H1 (cell line): ENCODE results near the gene TGM5. TPM values are rescaled to one million over a fixed set of nuclear protein-coding genes. Genes with fewer than 3 reads are reported as not detected.

Experiments used
- CTCF ChIA-PET: fragments of 300-600 bp; sonication (Branson Sonifier 250); formaldehyde crosslinking; loops from one replicate; lab custom pipeline; 2021; ENCODE audit not compliant: partially characterized antibody; lab: Charles Lee
- POLR2A ChIA-PET: fragments of 300-600 bp; sonication (Branson Sonifier 250); formaldehyde crosslinking; loops from one replicate; lab custom pipeline; 2021; ENCODE audit warnings: inconsistent platforms; ENCODE audit not compliant: partially characterized antibody; lab: Charles Lee
- DNase-seq, 2 experiments: peaks; one replicate each; pipeline versions ENCODE4 v3.0.0 to v3.0.0-alpha.2; 2010 to 2022; ENCODE audit warnings: low spot score in 2 of 2, low read depth in 1 of 2, mixed read lengths in 1 of 2
- FAIRE-seq: peaks from 2 replicates; lab custom pipeline; 2011; peaks lifted over from hg19 to GRCh38; lab: Jason Lieb, UNC
- H2AFZ ChIP-seq: 2 replicates; pipeline ENCODE4 v1.8.1; 2012; ENCODE audit warnings: low read length, inconsistent platforms
- H2AK5ac ChIP-seq: 2 replicates; pipeline ENCODE4 v1.6.1; 2013; ENCODE audit warnings: low read depth, low read length
- H2BK120ac ChIP-seq: replicated peaks from 2 replicates; pipeline ENCODE3; 2013; ENCODE audit warnings: low read depth, low read length, inconsistent platforms
- H2BK12ac ChIP-seq: 2 replicates; pipeline ENCODE4 v1.6.1; 2013; ENCODE audit warnings: low read depth, low read length
- H2BK15ac ChIP-seq: 2 replicates; pipeline ENCODE4 v1.6.1; 2013; ENCODE audit warnings: low read length
- H2BK20ac ChIP-seq: 2 replicates; pipeline ENCODE4 v1.6.1; 2013; ENCODE audit warnings: low read length
- H2BK5ac ChIP-seq: 2 replicates; pipeline ENCODE4 v1.6.1; 2013; ENCODE audit warnings: low read depth, low read length
- H3K14ac ChIP-seq: 2 replicates; pipeline ENCODE4 v1.6.1; 2013; ENCODE audit warnings: inconsistent platforms; ENCODE audit not compliant: insufficient read length
- H3K18ac ChIP-seq: 2 replicates; pipeline ENCODE4 v1.6.1; 2013; ENCODE audit warnings: low read length; ENCODE audit errors: extremely low read depth
- H3K23ac ChIP-seq: 2 replicates; pipeline ENCODE4 v1.6.1; 2013; ENCODE audit warnings: inconsistent platforms; ENCODE audit not compliant: insufficient read length
- H3K23me2 ChIP-seq: 2 replicates; pipeline ENCODE4 v1.6.1; 2013; ENCODE audit warnings: low read depth, low read length
- H3K27ac ChIP-seq: 2 replicates; pipeline ENCODE4 v1.6.1; 2011; ENCODE audit warnings: low read depth, low read length, inconsistent platforms
- H3K27me3 ChIP-seq, 4 experiments: replicated peaks in 1 of 4; 1 replicate in 1 of 4; 2 replicates in 3 of 4; pipeline versions ENCODE4 v1.6.1 to v1.8.1; 2011 to 2013; ENCODE audit warnings: low read length in 3 of 4, mild to moderate bottlenecking in 3 of 4, inconsistent platforms in 2 of 4, mixed read lengths in 2 of 4, moderate library complexity in 1 of 4; ENCODE audit not compliant: control insufficient read depth in 3 of 4, insufficient read depth in 3 of 4; ENCODE audit errors: extremely low read depth in 1 of 4
- H3K36me3 ChIP-seq, 4 experiments: 2 replicates each; pipeline versions ENCODE4 v1.6.1 to v1.8.1; 2011 to 2013; ENCODE audit warnings: mild to moderate bottlenecking in 4 of 4, low read length in 3 of 4, moderate library complexity in 2 of 4, control low read depth in 1 of 4, inconsistent platforms in 1 of 4; ENCODE audit not compliant: insufficient read depth in 4 of 4, control insufficient read depth in 2 of 4
- H3K4ac ChIP-seq: replicated peaks from 2 replicates; pipeline ENCODE3; 2013; ENCODE audit warnings: low read length, low read depth, mixed read lengths, inconsistent platforms; ENCODE audit not compliant: insufficient read length
- H3K4me1 ChIP-seq, 4 experiments: replicated peaks in 1 of 4; 1 replicate in 1 of 4; 2 replicates in 3 of 4; pipeline versions ENCODE4 v1.6.1 to v1.8.1; 2011 to 2013; ENCODE audit warnings: low read length in 3 of 4, inconsistent platforms in 2 of 4, mixed read lengths in 1 of 4; ENCODE audit not compliant: insufficient read depth in 4 of 4, control insufficient read depth in 3 of 4
- H3K4me2 ChIP-seq, 2 experiments: 2 replicates each; pipeline versions ENCODE4 v1.6.1 to v1.8.1; 2011 to 2013; ENCODE audit warnings: low read depth in 2 of 2, low read length in 2 of 2, control low read depth in 1 of 2, inconsistent platforms in 1 of 2, mild to moderate bottlenecking in 1 of 2; ENCODE audit not compliant: insufficient read depth in 1 of 2
- H3K4me3 ChIP-seq, 4 experiments: fragments of 200-600, 300-600 bp in 1 of 4; sonication (generic), shearing (Covaris generic), sonication (Bioruptor Twin) in 1 of 4; 2 replicates each; pipeline versions ENCODE4 v1.5.1 to v1.8.1; 2011 to 2016; ENCODE audit warnings: low read length in 4 of 4, low read depth in 3 of 4, control low read depth in 2 of 4, inconsistent platforms in 2 of 4, mild to moderate bottlenecking in 2 of 4, mixed read lengths in 1 of 4, moderate library complexity in 1 of 4; ENCODE audit not compliant: insufficient read depth in 2 of 4; ENCODE audit errors: extremely low read depth in 1 of 4
- H3K56ac ChIP-seq: replicated peaks from 2 replicates; pipeline ENCODE3; 2013; ENCODE audit warnings: low read depth, mild to moderate bottlenecking, mixed read lengths, low read length, inconsistent platforms; ENCODE audit not compliant: insufficient read length
- H3K79me1 ChIP-seq: 2 replicates; pipeline ENCODE4 v1.6.1; 2013; ENCODE audit warnings: low read depth, low read length, control low read depth
- H3K79me2 ChIP-seq, 2 experiments: 2 replicates each; pipeline versions ENCODE4 v1.6.1 to v1.8.1; 2012 to 2013; ENCODE audit warnings: low read length in 2 of 2, mild to moderate bottlenecking in 2 of 2, inconsistent platforms in 1 of 2; ENCODE audit not compliant: insufficient read depth in 2 of 2, control insufficient read depth in 1 of 2
- H3K9ac ChIP-seq, 4 experiments: replicated peaks in 1 of 4; 1 replicate in 1 of 4; 2 replicates in 3 of 4; pipeline versions ENCODE4 v1.6.1 to v1.8.1; 2011 to 2013; ENCODE audit warnings: low read depth in 3 of 4, low read length in 3 of 4, control low read depth in 2 of 4, mild to moderate bottlenecking in 2 of 4, moderate library complexity in 2 of 4, inconsistent platforms in 1 of 4; ENCODE audit errors: extremely low read depth in 1 of 4
- H3K9me3 ChIP-seq, 2 experiments: 2 replicates each; pipeline versions ENCODE4 v1.6.1 to v1.8.1; 2012 to 2013; ENCODE audit warnings: mild to moderate bottlenecking in 2 of 2, moderate library complexity in 2 of 2, control low read depth in 1 of 2, inconsistent platforms in 1 of 2, low read depth in 1 of 2, low read length in 1 of 2, mixed read lengths in 1 of 2; ENCODE audit not compliant: insufficient read depth in 2 of 2
- H4K20me1 ChIP-seq, 2 experiments: replicated peaks in 1 of 2; 2 replicates each; pipeline versions ENCODE3 to v1.8.1; 2011 to 2013; ENCODE audit warnings: inconsistent platforms in 2 of 2, low read length in 2 of 2, mild to moderate bottlenecking in 1 of 2; ENCODE audit not compliant: insufficient read depth in 2 of 2, control insufficient read depth in 1 of 2
- H4K5ac ChIP-seq: 2 replicates; pipeline ENCODE4 v1.6.1; 2013; ENCODE audit warnings: low read length, low read depth, mixed read lengths, inconsistent platforms; ENCODE audit not compliant: insufficient read length
- H4K8ac ChIP-seq: 2 replicates; pipeline ENCODE4 v1.8.0; 2013; ENCODE audit warnings: mild to moderate bottlenecking, moderate library complexity, low read length, inconsistent platforms; ENCODE audit not compliant: insufficient read depth; ENCODE audit errors: extremely low read depth
- H4K91ac ChIP-seq: replicated peaks from 2 replicates; pipeline ENCODE3; 2013; ENCODE audit warnings: low read length, mixed read lengths, inconsistent platforms; ENCODE audit not compliant: insufficient read length
- BCL11A ChIP-seq, 2 experiments: IDR thresholded peaks; one replicate each; pipeline ENCODE4 v1.6.1; 2011; ENCODE audit warnings: low read depth in 2 of 2, low read length in 2 of 2, mild to moderate bottlenecking in 2 of 2
- EGR1 ChIP-seq: IDR thresholded peaks from 2 replicates; pipeline ENCODE4 v1.6.1; 2011; ENCODE audit warnings: low read depth, low read length, borderline replicate concordance
- POLR2AphosphoS5 ChIP-seq: IDR thresholded peaks from 2 replicates; pipeline ENCODE4 v1.6.1; 2011; ENCODE audit warnings: low read depth, low read length
- POU5F1 ChIP-seq: IDR thresholded peaks from 2 replicates; pipeline ENCODE4 v1.6.1; 2011; ENCODE audit warnings: low read depth, mild to moderate bottlenecking, low read length, moderate library complexity
- SAP30 ChIP-seq: fragments of 300-600 bp; sonication (generic); IDR thresholded peaks from 2 replicates; pipeline ENCODE4 v1.7.1; 2012; ENCODE audit warnings: low read length, moderate library complexity, mild to moderate bottlenecking, inconsistent platforms; ENCODE audit not compliant: insufficient read depth, insufficient replicate concordance
- SIRT6 ChIP-seq: IDR thresholded peaks from one replicate; pipeline ENCODE4 v1.7.1; 2012; ENCODE audit warnings: low read length, inconsistent platforms
- TAF7 ChIP-seq: optimal IDR thresholded peaks from 2 replicates; pipeline ENCODE3; 2011; ENCODE audit warnings: low read depth, mild to moderate bottlenecking, inconsistent platforms, low read length, moderate library complexity, borderline replicate concordance
- TBP ChIP-seq: IDR thresholded peaks from 2 replicates; pipeline ENCODE4 v1.6.1; 2011; ENCODE audit warnings: low read depth, low read length, improper control_type of control experiment
- WGBS, 2 experiments: shearing (Covaris generic) in 1 of 2; methylation state at CpG; one replicate each; pipeline versions ENCODE4 v1.1.6 to v1.1.7; 2013 to 2015; ENCODE audit warnings: low lambda C conversion rate in 2 of 2, mixed read lengths in 2 of 2, inconsistent platforms in 1 of 2, low coverage in 1 of 2, missing lambda C conversion rate in 1 of 2; ENCODE audit not compliant: insufficient replicate concordance in 2 of 2, insufficient coverage in 1 of 2, insufficient read length in 1 of 2; ENCODE audit errors: extremely low coverage in 1 of 2, missing lambda C conversion rate in 1 of 2; 5-methylcytosine and 5-hydroxymethylcytosine counted together
- polyA plus RNA-seq, 7 experiments: library from polyadenylated mRNA; depleted of rRNA in 3 of 7; stranded (reverse) in 5 of 7; unstranded in 2 of 7; fragments of >200 nt in 5 of 7; fragments of 200-250 nt in 2 of 7; gene quantifications; 1 replicate in 5 of 7; 2 replicates in 1 of 7; 4 replicates in 1 of 7; pipeline versions ENCODE4 v1.2.1 to v1.2.3, GENCODE V29; 2011 to 2013; ENCODE audit warnings: missing spikeins in 2 of 7, mixed read lengths in 2 of 7
- total RNA-seq: library from RNA; stranded (reverse); fragmentation: NEBNext Ultra II Directional; extraction: Animal tissue kit (Norgen Biotek cat#: 25700); gene quantifications from 2 replicates; pipeline ENCODE4 v1.2.1, GENCODE V29; 2021
- TF ChIP-seq, protein P1 (sequence below): IDR thresholded peaks from 2 replicates; pipeline ENCODE4 v1.6.1; 2012; ENCODE audit warnings: inconsistent platforms
- TF ChIP-seq, protein P2 (sequence below): IDR thresholded peaks from 2 replicates; pipeline ENCODE4 v1.6.1; 2012; ENCODE audit warnings: inconsistent platforms

TGM5 gene
- total and polyA plus RNA-seq, 2 of the 8 experiments (the other 6 are each of a cell fraction or from before 2014, with no cell fraction given): not detected

DNA sequence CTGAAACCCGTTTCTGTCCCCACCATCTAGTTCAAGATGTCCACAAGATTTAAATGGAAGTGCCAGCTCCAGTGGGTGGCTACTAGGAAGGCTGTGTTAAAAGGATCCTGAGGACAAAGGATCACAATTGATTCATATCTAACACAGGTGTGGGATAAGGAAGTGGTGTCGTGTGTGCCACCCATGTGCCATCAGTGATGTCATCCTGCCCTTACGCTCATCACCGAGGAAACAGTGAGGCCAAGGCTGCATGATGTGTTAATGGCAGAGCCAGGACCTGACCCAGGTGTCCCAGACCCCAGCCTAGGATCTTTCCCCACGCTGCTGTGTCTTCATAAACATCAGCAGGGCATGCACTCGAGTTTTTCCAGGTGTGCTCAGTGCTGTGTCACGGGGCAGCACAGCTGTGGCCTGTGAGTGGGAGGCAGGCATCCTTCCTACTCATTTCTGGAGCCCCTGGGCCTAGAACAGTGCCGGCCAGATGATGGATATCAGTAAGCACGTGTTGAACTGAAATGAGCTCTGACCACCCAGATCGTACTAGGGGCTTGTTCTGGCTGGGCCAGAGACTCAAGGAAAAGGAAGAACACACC lies 10.6 kb upstream of the TGM5 start:
- Histone ChIP-seq H4K91ac (no peak overlapping the region), H3K18ac (no peak overlapping the region), H3K36me3 (no peaks in the 10 kb centered on the region), H3K4me2 (no peak overlapping the region), H3K79me1 (no peaks in the 10 kb centered on the region), H3K9ac (no peak overlapping the region), H4K8ac (no peak overlapping the region; the same call in 1 of the 2 replicates), H2AFZ (no peak overlapping the region), H3K27ac (no peak overlapping the region), H4K5ac (no peak overlapping the region), H2BK5ac (no peak overlapping the region), H3K4ac (no peak overlapping the region), H2BK12ac (no peak overlapping the region), H3K4me1 (no peaks in the 10 kb centered on the region), H3K27me3 (no peaks in the 10 kb centered on the region), H3K23ac (no peak overlapping the region), H3K4me3 (no peak overlapping the region), H3K14ac (no peak overlapping the region), H3K56ac (no peak overlapping the region), H4K20me1 (no peaks in the 10 kb centered on the region), H3K9me3 (no peaks in the 10 kb centered on the region), H2BK120ac (no peak overlapping the region), H2BK20ac (no peak overlapping the region), H3K23me2 (0 out of 2 replicates have a peak, but pooled peaks cover 1% of the 10 kb centered on the region), H3K79me2 (no peaks in the 10 kb centered on the region), H2BK15ac (no peak overlapping the region), H2AK5ac (no peak overlapping the region)
- WGBS, 2 experiments: 86% methylated on average over 10 of the region's 10 CpGs; no CpG with 5 or more reads in 1 of the 2 experiments
- POLR2A ChIA-PET: no interaction called here
- CTCF ChIA-PET: interaction anchor here (1.0 to 3.6 kb wide), 7 partner anchors 9 to 92 kb away, joined by 4 to 35 read pairs (median 6); partner anchors contain the start of genes CCNDBP1 and TGM5
- DNase-seq (no peak), FAIRE-seq (no peak)
- TF ChIP-seq TBP (no peak), SIRT6 (no peak), POLR2AphosphoS5 (no peak), TAF7 (no peak), POU5F1 (no peak), BCL11A (IDR thresholded peaks at IDR 0.05; ENCODE audit: low read depth in 2 of 2, low read length in 2 of 2) (no peak), SAP30 (no peak), EGR1 (no peak)
- TF ChIP-seq, protein P1, sequence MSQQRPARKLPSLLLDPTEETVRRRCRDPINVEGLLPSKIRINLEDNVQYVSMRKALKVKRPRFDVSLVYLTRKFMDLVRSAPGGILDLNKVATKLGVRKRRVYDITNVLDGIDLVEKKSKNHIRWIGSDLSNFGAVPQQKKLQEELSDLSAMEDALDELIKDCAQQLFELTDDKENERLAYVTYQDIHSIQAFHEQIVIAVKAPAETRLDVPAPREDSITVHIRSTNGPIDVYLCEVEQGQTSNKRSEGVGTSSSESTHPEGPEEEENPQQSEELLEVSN: no peak
- TF ChIP-seq, protein P2, sequence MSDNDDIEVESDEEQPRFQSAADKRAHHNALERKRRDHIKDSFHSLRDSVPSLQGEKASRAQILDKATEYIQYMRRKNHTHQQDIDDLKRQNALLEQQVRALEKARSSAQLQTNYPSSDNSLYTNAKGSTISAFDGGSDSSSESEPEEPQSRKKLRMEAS: no peak
